Endothelial cell of umbilical vein (primary cell): ENCODE data around the gene NDUFS6.

ENCODE experiments used
- CTCF ChIP-seq, 2 donors: IDR thresholded peaks; 1 replicate in 1 of 2; 2 replicates in 1 of 2; pipeline ENCODE4 v1.5.1; 2011; ENCODE audit warnings: low read length in 2 of 2, mild to moderate bottlenecking in 2 of 2, moderate library complexity in 2 of 2, control low read depth in 1 of 2, inconsistent platforms in 1 of 2, low read depth in 1 of 2; ENCODE audit not compliant: insufficient read depth in 1 of 2; ENCODE audit errors: extremely low read depth in 1 of 2
- EZH2 ChIP-seq: IDR thresholded peaks from 2 replicates; pipeline ENCODE4 v1.6.1; 2012; ENCODE audit warnings: borderline replicate concordance, low read depth, mild to moderate bottlenecking, moderate library complexity, low read length, inconsistent platforms; ENCODE audit not compliant: severe bottlenecking
- MAX ChIP-seq: IDR thresholded peaks from 2 replicates; pipeline ENCODE4 v1.6.1; 2011; ENCODE audit not compliant: insufficient read depth, insufficient read length
- POLR2AphosphoS5 ChIP-seq: IDR thresholded peaks from 2 replicates; pipeline ENCODE4 v1.6.1; 2012; ENCODE audit warnings: low read depth, mild to moderate bottlenecking, control low read depth, low read length, moderate library complexity; ENCODE audit not compliant: insufficient read depth

DNA sequence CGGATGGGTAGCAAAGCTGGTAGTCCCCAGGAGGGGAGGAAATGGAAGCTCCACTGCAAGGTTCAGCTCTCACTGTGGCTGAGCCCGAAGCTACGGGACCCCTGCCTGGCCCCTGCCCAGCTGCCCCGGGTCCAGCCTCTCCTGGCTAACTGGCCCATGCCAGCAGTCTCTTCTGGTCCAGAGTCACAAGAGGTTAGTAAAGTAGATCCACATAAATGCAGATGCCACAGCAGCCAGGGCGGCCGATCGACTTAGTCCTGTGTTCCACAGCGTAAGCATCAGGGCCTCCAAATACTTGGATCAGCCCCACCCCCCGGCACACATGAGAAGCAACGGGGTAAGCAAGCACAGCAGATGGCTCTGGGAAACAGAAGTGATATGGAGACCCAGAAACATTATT lies 43.7 kb upstream of the NDUFS6 start:
- TF ChIP-seq MAX (no peak), POLR2AphosphoS5 (no peak), CTCF (IDR thresholded peaks at IDR 0.05; ENCODE audit: extremely low read depth in 1 of 2, insufficient read depth in 1 of 2, low read depth in 1 of 2, low read length in 2 of 2) (no peak), EZH2 (no peak)
